ENCODE results near the gene PTPRO. TPM values are rescaled to one million over a fixed set of nuclear protein-coding genes. Genes with fewer than 3 reads are reported as not detected.

PTPRO gene
- polyA plus RNA-seq, 3 donors: 182 to 264 (median 205) TPM

DNA sequence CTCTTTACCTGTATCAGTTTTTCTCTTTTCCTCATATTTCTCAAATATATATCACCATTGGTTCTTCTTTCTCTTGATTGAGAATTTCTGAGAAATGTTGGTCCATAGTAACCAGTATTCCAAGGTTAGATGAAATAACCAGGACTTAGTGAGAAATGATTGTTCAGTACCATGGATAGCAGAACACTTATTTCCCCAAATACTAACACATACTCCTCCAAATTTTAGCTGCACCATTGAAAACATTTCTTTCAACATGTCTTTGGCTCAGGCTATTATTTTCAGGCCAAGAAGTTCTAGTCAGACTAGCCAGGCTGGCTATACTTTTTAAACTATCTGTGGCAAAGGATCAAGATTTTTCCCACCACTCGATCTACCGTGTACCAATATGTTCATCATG, 113.3 kb downstream of the PTPRO start:
- peak; percentile 11 for DNase-seq

DNA sequence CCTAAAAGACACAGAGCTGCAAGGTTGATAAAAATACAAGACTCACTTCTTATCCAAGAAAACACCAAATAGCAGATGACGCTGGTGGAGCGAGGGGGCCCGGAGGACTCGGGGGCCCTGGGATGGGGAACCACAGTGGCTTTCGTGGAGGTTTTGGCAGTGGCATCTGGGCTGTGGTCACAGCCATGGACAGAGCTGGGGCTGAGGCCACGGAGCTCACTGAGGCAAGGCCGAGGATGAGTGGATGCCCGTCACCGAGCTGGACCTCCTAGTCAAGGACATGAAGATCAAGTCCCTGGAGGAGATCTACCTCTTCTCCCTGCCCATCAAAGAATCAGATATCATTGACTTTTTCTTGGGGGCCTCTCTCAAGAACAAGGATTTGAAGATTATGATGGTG, 117.2 kb downstream of the PTPRO start:
- no peak for DNase-seq

DNA sequence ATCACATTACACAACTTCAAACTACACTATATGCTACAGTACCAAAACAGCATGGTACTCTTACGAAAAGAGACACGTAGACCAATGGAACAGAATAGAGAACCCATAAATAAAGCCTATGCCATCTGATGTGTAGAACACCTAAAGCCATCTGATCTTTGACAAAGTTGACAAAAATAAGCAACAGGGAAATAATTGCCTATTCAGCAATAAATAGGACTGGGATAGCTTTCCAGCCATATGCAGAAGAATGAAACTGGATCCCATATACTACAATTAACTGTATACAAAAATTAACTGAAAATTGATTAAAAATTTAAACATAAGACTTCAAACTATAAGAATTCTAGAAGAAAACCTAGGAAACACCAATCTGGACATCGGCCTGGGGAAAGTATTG, 120.7 kb downstream of the PTPRO start:
- no peak for DNase-seq

DNA sequence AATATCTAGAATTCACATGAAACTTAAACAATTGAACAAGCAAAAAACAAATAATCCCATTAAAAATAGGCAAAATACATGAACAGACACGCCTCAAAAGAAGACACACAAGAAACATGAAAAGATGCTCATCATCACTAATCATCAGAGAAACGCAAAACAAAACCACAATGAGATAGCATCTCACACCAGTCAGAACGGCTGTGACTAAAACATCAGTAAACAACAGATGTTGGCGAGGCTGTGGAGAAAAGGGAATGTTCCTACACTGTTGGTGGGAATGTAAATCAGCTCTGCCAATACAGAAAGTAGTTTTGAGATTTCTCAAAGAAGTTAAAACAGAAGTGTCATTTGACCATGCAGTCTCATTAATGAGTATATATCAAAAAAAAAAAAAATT, 121.3 kb downstream of the PTPRO start:
- no peak for DNase-seq

DNA sequence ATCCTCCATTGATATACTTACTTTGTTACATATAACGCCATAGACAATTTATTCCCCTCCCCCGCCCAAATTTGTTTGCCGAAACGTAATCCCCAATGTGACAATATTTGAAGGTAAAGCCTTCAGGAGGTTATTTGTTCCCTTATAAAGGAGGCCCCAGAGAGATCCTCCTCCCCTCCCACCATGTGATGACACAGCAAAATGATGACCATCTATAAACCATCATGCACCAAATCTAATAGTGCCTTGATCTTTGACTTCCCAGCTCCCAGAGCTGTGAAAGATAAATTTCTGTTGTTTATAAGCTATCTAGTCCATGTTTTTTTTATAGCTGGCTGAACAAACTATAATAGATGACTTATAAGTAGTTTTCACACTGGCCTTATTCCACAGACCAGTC, 122.2 kb downstream of the PTPRO start:
- DNase-seq: no peak

DNA sequence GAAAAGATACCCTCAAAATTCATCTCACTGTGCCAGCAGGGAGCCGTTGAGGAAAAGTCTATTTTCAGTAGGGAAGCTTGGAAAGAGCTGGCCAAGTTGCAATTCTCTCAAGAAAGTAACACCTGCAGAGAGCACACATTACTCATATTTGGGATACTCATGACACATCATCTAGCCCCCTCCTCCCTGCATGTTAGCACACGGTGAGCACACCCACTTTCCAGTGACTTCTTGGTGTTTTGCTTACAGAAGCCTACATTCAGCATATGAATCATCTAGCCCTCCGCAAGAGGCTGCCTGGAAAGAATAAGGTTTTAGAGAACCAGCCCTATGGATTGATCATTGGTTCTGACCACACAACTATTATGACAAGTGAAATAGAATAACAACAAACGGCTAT, 124.5 kb downstream of the PTPRO start:
- no peak for DNase-seq

DNA sequence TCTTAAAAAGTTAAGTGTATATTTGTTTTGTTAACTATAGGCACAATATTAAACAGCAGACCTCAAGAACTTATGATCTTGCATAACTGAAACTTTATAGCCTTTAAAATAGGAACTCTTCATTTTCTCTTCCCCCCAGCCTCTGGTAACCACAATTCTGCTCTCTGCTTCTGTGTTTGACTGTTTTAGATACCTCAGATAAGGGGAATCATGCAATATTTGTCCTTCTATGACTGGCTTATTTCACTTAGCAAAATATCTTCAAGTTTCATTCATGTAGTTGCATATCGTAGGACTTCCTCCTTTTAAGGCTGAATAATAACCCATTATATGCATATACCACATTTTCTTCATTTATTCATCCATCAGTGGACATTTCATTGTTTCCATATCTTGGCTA, 131.3 kb downstream of the PTPRO start:
- DNase-seq: no peak

DNA sequence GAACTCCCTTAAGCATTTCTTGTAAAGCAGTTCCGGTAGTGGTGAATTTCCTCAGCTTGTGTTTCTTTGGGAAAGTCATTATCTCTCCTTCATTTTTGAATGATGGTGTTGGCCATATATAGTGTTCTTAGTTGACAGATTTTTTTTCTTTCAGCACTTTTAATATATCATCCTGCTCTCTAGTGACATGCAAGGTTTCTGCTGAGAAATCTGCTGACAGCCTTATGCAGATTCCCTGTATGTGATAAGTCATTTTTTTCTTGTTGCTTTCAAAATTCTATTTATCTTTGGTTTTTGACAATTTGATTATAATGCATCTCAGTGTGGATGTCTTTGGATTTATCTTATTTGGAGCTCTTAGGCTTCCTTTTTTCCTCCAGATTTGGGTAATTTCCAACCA, 135.7 kb downstream of the PTPRO start:
- no peak for DNase-seq

DNA sequence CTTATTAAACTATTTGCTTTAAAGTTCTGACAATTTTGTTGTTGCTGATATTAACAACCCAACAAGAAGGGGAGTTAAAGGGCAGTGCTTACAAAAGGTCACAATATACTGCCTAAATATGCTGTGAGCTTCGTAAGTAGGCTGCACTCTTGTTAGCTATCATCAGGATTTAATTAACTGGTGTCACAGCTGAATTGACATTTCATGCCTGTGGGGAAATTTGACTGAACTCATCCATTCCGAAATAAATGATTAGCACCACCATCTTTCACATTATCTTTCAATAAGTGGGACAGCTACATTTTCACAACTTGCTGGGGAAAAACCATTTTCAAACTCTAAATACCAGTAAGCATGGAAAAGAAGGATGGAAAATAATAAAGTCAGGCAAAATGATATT, 146.6 kb downstream of the PTPRO start:
- DNase-seq: no peak

DNA sequence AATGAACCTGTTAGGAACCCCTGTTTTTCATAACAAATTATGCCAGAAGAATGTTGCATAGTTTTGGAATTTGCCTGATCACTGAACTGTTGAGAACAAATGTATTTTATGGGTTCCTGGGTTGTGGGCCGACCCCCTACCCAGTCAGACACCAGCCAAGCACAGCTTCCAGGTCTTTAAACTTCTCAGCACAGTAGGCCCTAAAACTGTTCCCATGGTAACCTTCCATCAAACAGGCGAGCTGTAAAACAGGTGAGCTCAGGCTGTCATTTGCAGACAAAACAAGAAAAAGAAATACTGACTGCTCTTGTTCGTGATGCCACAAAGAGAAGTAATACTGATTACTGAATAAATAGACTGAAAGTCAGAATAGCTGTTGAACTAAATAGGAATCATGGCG, 147.0 kb downstream of the PTPRO start:
- DNase-seq: peak; percentile 4

DNA sequence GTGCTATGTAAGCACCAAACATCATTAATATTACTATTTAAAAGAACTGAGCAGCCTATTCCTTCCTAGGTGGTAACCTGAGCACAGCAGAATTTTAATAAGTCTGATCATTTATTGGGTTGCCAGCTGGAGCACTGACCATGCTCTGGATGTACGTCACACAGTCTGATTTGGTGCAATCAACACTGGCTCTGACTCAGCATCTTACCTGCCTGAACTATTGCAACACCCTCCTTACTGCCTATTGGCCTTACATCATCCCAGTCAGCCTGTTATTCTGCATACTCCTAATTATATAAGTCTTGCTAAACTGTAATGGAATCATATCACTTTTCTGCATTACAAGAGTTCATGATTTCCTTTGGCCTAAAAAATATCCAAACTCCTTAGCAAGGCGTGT, 149.7 kb downstream of the PTPRO start:
- DNase-seq: no peak

DNA sequence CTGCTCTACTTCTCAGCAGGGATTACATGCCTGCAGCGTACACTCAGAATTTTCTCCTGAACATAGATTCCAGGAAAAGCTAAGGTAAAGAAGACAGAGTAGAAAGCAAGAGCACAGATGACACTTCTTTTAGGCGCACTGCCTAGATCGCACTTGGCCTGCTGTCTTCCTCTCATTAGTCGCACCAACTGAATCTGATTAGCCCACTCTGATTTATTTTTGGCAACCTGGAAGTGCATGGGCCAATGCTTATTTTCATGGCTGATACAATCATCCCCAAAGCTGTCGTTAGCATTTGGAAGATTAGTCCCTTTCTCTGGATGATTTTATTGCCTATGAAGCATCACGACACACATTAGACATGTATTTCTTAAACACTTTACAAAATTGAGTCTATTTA, 152.5 kb downstream of the PTPRO start:
- DNase-seq: no peak

DNA sequence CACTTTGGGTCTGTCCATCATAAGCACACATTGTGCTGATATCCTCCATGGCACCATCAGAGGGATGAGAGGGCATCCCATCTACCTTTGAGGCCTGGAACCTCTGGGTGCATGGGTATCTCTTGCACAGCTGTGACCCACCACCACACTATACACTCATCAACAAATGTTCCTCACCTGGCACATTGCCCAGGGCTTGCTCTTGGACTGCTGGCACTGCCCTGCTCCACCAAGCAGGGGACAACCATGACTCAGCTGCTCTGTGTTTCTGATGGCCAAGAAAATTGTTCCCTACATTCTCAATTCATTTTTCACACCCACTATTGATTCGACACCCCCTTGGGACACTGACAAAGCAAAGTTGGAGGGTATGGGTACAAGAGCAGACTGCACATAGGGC, 155.5 kb downstream of the PTPRO start:
- DNase-seq: no peak

DNA sequence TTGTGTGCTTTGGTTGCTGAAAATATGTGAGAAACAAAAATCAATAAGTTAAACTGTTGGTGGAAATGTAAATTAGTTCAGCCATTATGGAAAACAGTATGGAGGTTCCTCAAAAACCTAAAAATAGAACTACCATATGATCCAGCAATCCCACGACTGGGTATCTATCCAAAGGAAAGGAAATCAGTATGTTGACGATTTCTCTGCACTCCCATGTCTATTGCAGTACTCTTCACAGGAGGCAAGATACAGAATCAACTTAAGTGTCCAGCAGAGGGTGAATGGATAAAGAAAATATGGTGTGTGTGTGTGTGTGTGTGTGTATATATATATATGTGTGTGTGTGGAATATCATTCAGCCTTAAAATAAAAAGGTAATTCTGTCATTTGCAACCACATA, 159.5 kb downstream of the PTPRO start:
- DNase-seq: no peak

DNA sequence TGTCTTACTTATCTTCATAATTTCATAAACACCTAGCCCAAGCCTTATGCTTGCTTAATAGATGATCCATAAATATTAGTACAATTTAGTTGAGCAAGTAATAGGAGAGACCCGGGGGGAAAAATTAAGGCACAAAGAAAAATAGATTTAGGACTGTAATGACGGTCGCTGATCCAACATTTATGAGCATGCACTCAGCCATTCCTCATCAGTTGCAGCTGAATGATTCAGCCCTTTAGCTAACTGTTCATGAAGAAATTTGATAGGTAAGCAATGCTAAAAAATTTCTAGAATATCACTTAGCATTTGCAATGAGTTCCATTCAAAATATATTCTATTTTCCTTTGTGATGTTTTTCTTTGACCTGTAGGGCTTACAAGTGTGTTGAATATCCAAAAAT, 163.2 kb downstream of the PTPRO start:
- no peak for DNase-seq

DNA sequence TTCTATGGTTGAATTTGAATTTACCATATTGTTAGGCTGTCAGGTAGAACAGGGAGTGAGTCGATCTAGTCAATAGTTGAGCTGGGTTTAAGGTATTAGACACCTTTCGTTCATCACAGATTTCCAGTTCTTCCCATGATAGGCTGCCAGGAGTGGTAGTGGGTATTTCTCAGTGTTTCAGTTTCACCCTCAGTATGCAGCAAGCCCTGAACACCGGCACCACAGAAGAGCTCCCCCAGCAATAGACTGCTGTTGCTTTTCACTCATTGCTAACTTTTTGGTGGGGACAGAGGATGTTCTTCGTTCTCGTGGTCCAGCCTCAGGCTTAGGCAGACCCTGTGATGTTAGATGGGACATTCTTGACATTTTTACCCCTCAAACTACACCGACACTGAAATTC, 164.6 kb downstream of the PTPRO start:
- DNase-seq: no peak

DNA sequence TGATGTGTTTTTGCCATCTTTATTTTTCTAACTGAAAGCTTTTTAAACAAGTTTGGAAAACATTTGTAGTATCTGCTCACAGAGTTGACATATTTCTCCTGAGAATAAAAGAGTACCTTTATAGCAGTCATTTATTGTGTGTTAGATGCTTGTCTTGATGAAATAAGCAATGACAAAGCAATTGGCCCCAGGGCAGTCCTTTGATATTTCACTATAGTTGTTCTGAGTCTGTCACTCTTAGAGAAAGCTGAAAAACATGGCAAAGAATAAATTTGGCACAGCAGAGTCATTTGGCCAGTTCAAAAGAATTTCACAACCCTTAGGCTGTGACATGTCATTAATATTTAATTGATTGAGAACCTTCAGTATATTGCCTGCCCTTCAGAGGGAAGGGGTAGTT, 166.2 kb downstream of the PTPRO start:
- no peak for DNase-seq

DNA sequence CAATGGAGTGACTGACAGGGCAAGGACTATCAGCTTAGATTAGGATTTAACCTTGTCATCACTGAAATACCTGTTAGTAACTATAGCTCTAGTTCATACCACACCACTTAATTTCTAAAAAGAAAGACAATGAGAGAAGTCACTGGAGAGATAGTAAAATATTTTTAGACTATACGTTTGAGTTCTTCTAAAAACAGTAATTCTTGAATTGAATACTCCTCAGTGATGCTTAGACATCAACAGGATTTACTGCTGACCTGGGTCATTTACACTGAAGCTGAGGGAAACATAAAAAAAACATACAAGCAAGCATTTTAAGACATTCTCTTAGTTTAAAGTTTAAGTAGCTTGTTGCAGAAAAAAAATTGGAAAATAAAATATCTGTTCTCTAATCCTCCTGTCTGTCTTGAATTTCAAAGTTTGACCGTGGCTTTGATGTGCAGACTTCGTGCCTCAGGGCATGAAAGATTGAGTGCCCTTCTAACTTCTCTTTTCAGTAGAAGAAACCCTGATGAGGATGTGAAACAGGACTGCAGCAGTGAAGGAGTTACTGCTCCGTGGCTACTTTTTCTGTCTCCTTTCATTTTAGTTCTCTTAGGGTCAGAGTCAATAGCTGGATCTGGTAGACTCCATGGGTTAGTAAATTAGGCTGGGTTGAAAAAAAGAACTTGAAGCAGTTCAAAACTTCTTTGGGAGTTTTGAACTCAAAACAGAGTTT, 172.2 kb downstream of the PTPRO start:
- DNase-seq: peak; percentile 26

DNA sequence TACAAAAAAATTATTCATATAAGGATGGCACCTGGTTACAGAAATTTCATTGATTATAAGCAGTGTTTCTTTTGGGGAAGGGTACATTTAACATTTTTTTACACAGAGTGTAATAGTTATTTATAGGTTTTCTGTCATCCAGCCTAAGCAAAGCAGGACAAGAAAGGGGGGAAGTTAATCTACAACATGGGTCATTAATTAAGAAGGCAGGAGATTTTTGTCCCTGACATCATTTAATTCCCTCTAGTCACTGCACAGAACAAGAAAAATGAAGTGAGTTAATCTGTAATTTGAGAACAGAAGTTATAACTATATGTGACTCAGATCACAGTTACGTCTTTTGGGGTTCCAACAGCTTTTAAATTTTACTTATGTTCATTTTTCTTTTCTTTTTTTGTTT, 173.4 kb downstream of the PTPRO start:
- peak; percentile 30 for DNase-seq

DNA sequence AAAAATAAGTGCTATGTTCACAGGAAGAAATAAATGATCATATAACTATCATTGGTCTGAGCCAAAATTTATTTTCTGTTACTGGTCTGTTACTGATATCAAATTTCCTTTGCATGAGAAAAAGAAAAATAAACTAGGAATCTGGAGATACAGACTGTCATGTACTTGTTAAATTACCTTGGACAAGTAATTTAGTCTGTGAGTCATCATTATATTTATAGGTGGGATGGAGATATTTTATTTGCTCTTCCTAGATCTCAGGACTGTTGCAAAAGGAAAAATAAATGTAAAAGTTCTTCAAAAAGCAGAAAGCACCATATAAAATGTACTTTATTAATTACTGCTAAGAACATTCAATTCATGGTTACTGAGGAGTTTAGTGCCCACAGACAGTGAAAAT, 174.4 kb downstream of the PTPRO start:
- DNase-seq: no peak

DNA sequence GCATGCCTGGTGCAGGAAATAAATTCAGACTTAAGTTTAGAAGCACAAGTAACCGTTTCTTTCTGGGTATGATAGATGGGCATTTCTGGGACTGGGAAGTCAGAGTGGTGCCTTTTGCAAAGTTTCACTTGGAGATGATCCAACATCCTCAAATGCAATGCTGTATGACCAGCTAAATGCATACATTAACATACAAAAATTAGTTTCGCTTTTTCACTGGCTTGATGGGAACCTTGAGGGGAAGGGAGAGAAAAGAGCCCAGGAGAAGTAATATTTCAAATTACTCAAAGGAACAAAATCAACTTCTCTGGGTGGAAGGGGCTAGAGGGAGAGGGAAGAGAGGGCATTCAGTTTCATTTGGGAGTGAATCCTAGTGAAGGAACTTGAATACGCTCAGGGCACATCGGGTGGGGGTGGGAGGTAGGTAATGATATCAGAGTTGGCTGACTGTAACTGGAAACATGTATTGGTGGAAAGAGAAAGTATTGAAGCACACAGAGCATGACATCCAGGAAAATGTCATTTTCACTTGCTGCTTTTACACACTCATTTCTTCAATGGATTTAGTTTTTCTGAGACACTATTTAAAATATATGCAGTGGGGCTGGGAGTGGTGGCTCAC, 175.5 kb downstream of the PTPRO start:
- DNase-seq: peak; percentile 31

DNA sequence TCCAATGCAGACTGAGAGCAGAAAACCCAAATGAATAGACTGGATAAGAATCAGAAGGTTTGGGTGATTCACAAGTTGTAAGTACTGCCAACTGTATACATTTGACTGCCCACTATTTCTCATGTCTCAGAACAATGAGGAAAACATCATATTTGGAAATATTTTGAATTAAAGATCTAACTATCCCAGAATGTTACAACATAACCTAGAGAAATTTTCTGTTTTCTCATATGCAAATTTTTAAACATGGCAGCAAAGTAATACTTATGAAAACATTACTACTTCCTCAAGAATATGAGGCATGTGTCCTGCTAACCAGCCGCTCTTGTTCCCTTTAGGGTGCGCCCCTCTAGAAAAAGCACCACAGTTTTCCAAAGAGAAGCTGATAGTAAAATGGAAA, 179.9 kb downstream of the PTPRO start:
- no peak for DNase-seq

DNA sequence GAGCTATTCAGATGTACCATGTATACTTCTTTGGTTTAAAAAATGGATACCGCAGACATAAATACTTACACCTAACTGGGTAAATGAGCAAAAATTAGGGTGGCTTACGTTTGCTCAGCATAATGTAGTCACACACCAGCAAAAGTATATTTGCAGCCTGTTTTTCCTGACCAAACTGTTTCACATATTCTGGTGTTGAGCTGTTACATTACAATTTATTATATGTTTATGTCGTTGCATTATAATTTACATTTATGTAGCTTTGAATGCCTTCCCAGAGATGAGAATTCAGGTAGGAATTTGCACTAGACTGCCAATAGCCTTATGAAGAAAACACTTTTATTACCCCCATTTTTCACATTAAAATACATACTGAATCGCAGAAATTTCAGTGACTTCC, 183.3 kb downstream of the PTPRO start:
- DNase-seq: no peak

DNA sequence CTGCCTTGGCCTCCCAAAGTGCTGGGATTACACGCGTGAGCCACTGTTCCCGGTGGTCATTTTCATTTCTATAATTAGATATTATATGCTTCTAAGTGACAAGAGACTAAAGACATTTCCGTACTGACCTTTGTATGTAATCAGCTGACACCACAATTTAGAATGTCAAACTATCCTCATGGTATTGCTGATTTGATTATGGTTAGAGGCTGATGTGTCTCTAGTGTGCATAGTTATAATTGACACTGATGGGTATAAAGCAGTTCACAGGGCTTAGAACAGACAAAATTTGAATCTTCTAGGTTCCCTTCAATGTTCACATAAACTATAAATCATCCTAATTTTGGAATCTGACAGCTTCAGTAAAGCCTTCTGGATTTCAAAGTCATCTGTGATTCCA, 192.7 kb downstream of the PTPRO start:
- no peak for DNase-seq
